ENCODE measurements around the gene DAD1.

DNA sequence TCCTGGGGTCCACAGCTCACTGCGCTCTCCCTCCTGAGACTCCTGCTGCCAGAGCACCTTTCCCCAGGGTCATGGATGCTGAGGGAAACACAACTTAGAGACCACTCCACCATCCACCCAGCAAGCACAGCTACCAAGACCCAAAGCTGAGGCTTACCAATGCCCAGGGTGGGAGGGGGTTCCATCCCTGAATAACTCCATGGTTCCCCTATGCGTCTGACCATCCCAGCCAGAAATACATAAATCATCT, 36.3 kb downstream of the DAD1 start:
- TF ChIP-seq, protein P1, sequence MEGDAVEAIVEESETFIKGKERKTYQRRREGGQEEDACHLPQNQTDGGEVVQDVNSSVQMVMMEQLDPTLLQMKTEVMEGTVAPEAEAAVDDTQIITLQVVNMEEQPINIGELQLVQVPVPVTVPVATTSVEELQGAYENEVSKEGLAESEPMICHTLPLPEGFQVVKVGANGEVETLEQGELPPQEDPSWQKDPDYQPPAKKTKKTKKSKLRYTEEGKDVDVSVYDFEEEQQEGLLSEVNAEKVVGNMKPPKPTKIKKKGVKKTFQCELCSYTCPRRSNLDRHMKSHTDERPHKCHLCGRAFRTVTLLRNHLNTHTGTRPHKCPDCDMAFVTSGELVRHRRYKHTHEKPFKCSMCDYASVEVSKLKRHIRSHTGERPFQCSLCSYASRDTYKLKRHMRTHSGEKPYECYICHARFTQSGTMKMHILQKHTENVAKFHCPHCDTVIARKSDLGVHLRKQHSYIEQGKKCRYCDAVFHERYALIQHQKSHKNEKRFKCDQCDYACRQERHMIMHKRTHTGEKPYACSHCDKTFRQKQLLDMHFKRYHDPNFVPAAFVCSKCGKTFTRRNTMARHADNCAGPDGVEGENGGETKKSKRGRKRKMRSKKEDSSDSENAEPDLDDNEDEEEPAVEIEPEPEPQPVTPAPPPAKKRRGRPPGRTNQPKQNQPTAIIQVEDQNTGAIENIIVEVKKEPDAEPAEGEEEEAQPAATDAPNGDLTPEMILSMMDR (IDR thresholded peaks at IDR 0.05; ENCODE audit: poor library complexity): no peak
- TF ChIP-seq EZH2phosphoT487 (IDR thresholded peaks at IDR 0.05; ENCODE audit: low read depth, severe bottlenecking, unreplicated experiment) (no peak), EZH2 (IDR thresholded peaks at IDR 0.05; ENCODE audit: borderline replicate concordance) (no peak)
